Activated CD8-positive, alpha-beta T cell treated with anti-CD3 and anti-CD28 coated beads for 36 hours (primary cell): ENCODE data around the gene ST6GALNAC3. TPM values are rescaled to one million over a fixed set of nuclear protein-coding genes. Genes with fewer than 3 reads are reported as not detected.

Source experiments
- ATAC-seq: fragments of 200-7000 bp; cut with Tn5 transposase; one replicate; pipeline ENCODE4 v1.10.0; 2021; ENCODE audit warnings: mild to moderate bottlenecking, moderate library complexity
- CTCF ChIA-PET: fragments of 350-600 bp; sonication (Branson Sonifier 250); formaldehyde crosslinking; loops from one replicate; lab custom pipeline; 2021; ENCODE audit warnings: antibody characterized with exemption; lab: Charles Lee
- POLR2A ChIA-PET: fragments of 350-600 bp; sonication (Branson Sonifier 250); formaldehyde crosslinking; loops from one replicate; lab custom pipeline; 2021; ENCODE audit warnings: antibody characterized with exemption; lab: Charles Lee
- DNase-seq: peaks from one replicate; pipeline ENCODE4 v3.0.0-alpha.2; 2020
- H3K27ac Mint-ChIP-seq: one replicate; pipeline ENCODE4 v1.8.0; 2021; ENCODE audit warnings: mild to moderate bottlenecking, mixed read lengths
- H3K27me3 Mint-ChIP-seq: one replicate; pipeline ENCODE4 v1.8.0; 2021; ENCODE audit warnings: mixed read lengths
- H3K36me3 Mint-ChIP-seq: one replicate; pipeline ENCODE4 v1.8.0; 2021; ENCODE audit warnings: low read depth, mixed read lengths
- H3K4me1 Mint-ChIP-seq: one replicate; pipeline ENCODE4 v1.8.0; 2021; ENCODE audit warnings: low read depth, mixed read lengths
- H3K4me3 Mint-ChIP-seq: one replicate; pipeline ENCODE4 v1.8.0; 2021; ENCODE audit warnings: mild to moderate bottlenecking, moderate library complexity, mixed read lengths
- H3K9me3 Mint-ChIP-seq: one replicate; pipeline ENCODE4 v1.8.0; 2021; ENCODE audit warnings: mixed read lengths
- intact Hi-C: fragments of 100-400 bp; cut with micrococcal nuclease; formaldehyde crosslinking; loops from one replicate; pipeline ENCODE4 v1.10.0; 2022
- total RNA-seq, 2 experiments: library from RNA; stranded (reverse); gene quantifications; one replicate each; pipeline ENCODE4 v1.2.3, GENCODE V29; 2021
- TF ChIP-seq, protein P1 (sequence below): fragments of 200-600 bp; IDR thresholded peaks from one replicate; pipeline ENCODE4 v1.8.0; 2022; ENCODE audit warnings: antibody characterized with exemption, mild to moderate bottlenecking

The ST6GALNAC3 gene
- total RNA-seq, 2 experiments from 2014 or later, result 2.7 to 2.9 TPM

GRCh38 chr1:76209648-76210047 is 135.1 kb downstream of the ST6GALNAC3 start:
- Mint-ChIP-seq H3K9me3 (no peaks in the 10 kb centered on the region), H3K27me3 (no peaks in the 10 kb centered on the region), H3K36me3 (peaks cover 4% of the 10 kb centered on the region), H3K4me3 (no peak overlapping the region), H3K4me1 (peaks cover 2% of the 10 kb centered on the region), H3K27ac (no peak overlapping the region)
- intact Hi-C loops, result no loop called here
- ATAC-seq, result no peak
- TF ChIP-seq, protein P1, sequence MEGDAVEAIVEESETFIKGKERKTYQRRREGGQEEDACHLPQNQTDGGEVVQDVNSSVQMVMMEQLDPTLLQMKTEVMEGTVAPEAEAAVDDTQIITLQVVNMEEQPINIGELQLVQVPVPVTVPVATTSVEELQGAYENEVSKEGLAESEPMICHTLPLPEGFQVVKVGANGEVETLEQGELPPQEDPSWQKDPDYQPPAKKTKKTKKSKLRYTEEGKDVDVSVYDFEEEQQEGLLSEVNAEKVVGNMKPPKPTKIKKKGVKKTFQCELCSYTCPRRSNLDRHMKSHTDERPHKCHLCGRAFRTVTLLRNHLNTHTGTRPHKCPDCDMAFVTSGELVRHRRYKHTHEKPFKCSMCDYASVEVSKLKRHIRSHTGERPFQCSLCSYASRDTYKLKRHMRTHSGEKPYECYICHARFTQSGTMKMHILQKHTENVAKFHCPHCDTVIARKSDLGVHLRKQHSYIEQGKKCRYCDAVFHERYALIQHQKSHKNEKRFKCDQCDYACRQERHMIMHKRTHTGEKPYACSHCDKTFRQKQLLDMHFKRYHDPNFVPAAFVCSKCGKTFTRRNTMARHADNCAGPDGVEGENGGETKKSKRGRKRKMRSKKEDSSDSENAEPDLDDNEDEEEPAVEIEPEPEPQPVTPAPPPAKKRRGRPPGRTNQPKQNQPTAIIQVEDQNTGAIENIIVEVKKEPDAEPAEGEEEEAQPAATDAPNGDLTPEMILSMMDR, result no peak
- ChIA-PET POLR2A (interaction anchor here (0.7 kb wide), 1 partner anchor 31 kb away, joined by 3 read pairs; no protein-coding TSS in a partner anchor), CTCF (interaction anchor here (1.3 to 1.6 kb wide), 3 partner anchors 9 to 57 kb away, joined by 3 to 4 read pairs (median 3); no protein-coding TSS in a partner anchor)
- DNase-seq, result no peak

DNA sequence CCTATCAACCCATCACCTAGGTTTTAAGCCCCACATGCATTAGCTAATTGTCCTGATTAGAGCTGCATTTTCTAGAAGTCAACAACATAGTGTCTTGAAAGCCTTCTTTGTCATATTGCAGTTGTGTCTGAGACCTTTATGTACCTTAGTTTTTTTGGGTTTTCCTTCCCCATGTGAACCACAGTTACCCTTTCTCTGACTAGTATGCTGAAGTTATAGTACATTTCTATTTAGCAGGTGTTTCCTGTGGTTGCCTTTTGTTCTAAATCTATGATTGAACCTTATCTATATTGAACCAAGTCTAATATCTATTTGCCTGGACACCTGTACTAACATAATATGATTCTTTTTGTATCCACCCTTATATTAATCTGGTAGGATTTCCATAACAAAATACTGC is 135.6 kb downstream of the ST6GALNAC3 start:
- TF ChIP-seq, protein P1, result no peak
- H3K27ac Mint-ChIP-seq, result no peak overlapping the region
- DNase-seq (no peak), ATAC-seq (no peak)
- H3K4me1 Mint-ChIP-seq, result peaks cover 2% of the 10 kb centered on the region
- POLR2A ChIA-PET, result interaction anchor here (0.7 kb wide), 1 partner anchor 31 kb away, joined by 3 read pairs; no protein-coding TSS in a partner anchor
- no peaks in the 10 kb centered on the region for H3K9me3 Mint-ChIP-seq
- H3K27me3 Mint-ChIP-seq, result no peaks in the 10 kb centered on the region
- peaks cover 4% of the 10 kb centered on the region for H3K36me3 Mint-ChIP-seq
- intact Hi-C loops, result no loop called here
- no peak overlapping the region for H3K4me3 Mint-ChIP-seq
- CTCF ChIA-PET, result no interaction called here

DNA sequence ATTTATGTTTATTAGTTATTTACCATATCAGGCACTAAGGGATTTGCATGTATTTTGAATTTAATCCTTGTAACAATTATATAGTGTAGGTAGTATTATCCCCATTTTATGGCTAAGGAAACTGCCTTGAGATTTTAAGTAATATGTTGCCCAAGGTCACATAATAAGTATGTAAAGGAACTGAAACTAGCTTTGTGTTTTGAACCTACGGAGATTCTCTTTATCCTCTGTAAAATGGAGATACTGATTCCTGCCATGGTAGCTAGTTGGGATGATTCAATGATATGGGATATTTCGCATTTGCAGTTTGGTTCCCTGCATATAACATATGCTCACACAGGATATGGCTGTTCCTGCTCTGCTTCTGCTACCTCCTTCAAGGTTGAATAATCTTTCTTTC is 144.3 kb downstream of the ST6GALNAC3 start:
- POLR2A ChIA-PET, result no interaction called here
- CTCF ChIA-PET, result interaction anchor here (0.9 kb wide), 1 partner anchor 10 kb away, joined by 3 read pairs; no protein-coding TSS in a partner anchor

GRCh38 chr1:76219366-76219818 is 144.8 kb downstream of the ST6GALNAC3 start:
- Mint-ChIP-seq H3K27ac (no peak overlapping the region), H3K4me3 (no peak overlapping the region), H3K4me1 (peaks cover 10% of the 10 kb centered on the region), H3K27me3 (no peaks in the 10 kb centered on the region), H3K9me3 (no peaks in the 10 kb centered on the region), H3K36me3 (no peaks in the 10 kb centered on the region)
- ChIA-PET POLR2A (no interaction called here), CTCF (no interaction called here)
- ATAC-seq, result peak; percentile 60
- intact Hi-C loops, result no loop called here
- TF ChIP-seq, protein P1, result no peak
- peak; percentile 34 for DNase-seq

More for the DNA sequence above, 144.3 kb downstream of the ST6GALNAC3 start:
- Mint-ChIP-seq H3K4me1 (peaks cover 10% of the 10 kb centered on the region), H3K27me3 (no peaks in the 10 kb centered on the region), H3K27ac (no peak overlapping the region), H3K36me3 (no peaks in the 10 kb centered on the region), H3K4me3 (no peak overlapping the region), H3K9me3 (no peaks in the 10 kb centered on the region)
- intact Hi-C loops, result no loop called here
- DNase-seq (no peak), ATAC-seq (no peak)
- TF ChIP-seq, protein P1, result no peak

DNA sequence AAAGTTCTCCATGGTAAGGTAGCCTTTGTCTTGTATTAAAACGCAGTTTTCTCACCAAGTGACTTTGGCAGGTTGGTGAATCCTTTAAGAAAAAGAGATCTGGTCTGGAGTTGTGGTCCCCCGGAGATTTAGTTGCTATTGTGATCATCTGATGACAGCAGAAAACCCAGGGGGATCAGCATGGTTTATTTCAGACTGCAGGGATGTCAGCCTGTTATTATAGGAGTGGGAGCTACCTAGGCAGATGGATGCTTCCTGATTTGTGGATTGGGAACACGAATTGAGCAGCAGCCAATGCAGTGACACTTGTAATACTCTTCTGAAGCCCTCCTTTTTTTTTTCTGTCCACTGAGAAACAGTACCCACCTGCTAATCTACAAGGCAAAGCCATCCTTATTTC is 150.2 kb downstream of the ST6GALNAC3 start:
- Mint-ChIP-seq H3K9me3 (no peaks in the 10 kb centered on the region), H3K27ac (no peak overlapping the region), H3K36me3 (no peaks in the 10 kb centered on the region), H3K27me3 (no peaks in the 10 kb centered on the region), H3K4me3 (no peak overlapping the region), H3K4me1 (peaks cover 21% of the 10 kb centered on the region)
- DNase-seq (no peak), ATAC-seq (no peak)
- TF ChIP-seq, protein P1, result no peak
- POLR2A ChIA-PET, result interaction anchor here (0.8 kb wide), 1 partner anchor 139 kb away, joined by 3 read pairs; no protein-coding TSS in a partner anchor
- CTCF ChIA-PET, result interaction anchor here (1.1 kb wide), 1 partner anchor 8 kb away, joined by 3 read pairs; no protein-coding TSS in a partner anchor
- intact Hi-C loops, result no loop called here
